ENCODE results near the gene CFAP99. TPM values are rescaled to one million over a fixed set of nuclear protein-coding genes. Genes with fewer than 3 reads are reported as not detected.
A peak's percentile ranks its signal among the peaks of the same experiment; 100 is the strongest.

Gene CFAP99
- not detected for total RNA-seq

DNA sequence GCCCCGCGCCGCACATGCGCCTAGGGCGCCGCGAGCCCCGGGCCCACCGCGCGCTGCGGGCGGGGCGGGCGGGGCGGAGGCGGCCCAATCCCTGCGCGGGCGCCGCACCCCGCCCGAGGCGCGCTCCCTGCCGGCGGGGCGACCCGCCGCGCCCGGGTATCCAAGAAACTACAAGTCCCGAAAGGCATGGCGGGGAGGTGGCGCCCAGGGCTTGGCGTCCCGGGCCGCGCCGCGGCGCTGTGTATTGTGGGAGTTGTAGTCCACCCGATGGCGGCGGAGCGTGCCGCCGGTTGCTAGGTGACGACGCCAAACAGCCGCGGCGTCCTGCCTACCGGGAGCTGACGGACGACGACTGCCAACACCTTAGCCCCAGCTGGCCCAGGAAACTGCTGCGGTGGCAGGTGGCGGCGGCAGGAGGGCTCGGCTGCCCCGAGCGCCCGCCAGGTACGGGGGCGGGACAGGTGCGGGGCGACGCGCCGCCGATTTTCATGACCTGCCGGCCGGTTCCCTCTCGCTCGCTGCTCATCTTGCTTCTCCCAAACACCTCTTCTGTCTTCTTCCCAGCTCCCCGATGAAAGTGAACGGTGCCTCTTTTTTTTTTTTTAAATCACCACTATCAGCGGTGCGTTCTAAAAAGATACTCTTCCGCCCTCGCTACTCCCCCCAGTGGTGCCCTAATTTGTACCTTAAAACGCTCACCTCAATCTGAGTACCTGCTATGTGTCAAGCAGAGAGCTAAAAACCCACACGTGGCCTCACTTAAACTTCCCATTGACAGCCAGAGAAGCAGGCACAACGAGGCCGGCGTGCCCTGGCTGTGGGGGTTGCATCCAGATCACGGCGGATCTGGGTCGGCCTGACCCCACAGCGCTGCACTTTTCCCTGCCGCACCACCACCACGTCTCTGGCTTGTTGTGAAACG is at the start of gene CFAP99:
Gene CFAP99 (plus strand): TSS at position 306 of the 922 bp plus-strand sequence.
- TF ChIP-seq POLR2A (IDR thresholded peaks at IDR 0.05): no peak
- TF ChIP-seq, protein P1, sequence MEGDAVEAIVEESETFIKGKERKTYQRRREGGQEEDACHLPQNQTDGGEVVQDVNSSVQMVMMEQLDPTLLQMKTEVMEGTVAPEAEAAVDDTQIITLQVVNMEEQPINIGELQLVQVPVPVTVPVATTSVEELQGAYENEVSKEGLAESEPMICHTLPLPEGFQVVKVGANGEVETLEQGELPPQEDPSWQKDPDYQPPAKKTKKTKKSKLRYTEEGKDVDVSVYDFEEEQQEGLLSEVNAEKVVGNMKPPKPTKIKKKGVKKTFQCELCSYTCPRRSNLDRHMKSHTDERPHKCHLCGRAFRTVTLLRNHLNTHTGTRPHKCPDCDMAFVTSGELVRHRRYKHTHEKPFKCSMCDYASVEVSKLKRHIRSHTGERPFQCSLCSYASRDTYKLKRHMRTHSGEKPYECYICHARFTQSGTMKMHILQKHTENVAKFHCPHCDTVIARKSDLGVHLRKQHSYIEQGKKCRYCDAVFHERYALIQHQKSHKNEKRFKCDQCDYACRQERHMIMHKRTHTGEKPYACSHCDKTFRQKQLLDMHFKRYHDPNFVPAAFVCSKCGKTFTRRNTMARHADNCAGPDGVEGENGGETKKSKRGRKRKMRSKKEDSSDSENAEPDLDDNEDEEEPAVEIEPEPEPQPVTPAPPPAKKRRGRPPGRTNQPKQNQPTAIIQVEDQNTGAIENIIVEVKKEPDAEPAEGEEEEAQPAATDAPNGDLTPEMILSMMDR (IDR thresholded peaks at IDR 0.05): no peak
- DNase-seq (ENCODE audit: low spot score in 2 of 2): peak; percentile 95 to 99
- H3K4me3 ChIP-seq (ENCODE audit: low read depth, poor library complexity, severe bottlenecking): peak within 1 kb of the TSS; percentile 44
- 2% methylated on average over 37 to 53 of the region's 94 CpGs for WGBS, 2 donors
- intact Hi-C loops (cut with DNase I; ENCODE audit: low total_unique reads): no loop called here

DNA sequence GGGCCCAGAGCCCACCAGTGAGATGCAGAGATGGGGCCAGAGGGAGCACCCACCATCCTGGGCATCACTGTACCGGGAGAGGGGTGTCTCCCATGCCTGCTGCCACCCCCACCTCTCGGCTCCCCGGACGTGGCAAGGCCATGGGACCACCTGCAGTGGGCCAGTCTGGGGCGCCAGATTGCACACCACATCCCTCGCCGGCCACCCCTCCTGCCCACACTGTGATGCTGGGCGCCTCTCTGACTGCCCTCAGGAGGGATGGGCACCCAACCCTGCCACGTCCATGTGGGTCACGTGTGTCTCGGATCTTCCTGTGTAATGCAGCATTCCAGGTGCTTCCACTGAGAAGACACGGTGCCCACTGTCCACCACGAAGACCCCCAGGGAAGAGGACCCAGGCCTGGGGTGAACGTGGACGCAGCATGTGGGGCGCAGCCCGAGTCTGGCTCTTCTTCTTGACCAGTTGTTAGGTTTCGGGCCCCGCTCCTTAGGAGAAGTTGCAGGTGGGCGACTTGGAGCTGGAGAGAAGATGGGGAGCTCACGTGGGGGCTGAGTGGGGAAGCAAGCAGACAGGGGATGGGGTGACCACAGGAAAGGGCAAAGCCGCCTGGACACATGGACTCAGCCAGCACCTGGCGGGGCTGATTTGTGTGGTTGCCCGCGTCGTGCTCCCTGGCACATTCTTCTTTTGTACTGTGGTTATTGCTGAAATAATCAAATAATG is 48.0 kb upstream of the CFAP99 start:
- 83 to 86% methylated on average over 20 to 25 of the region's 26 CpGs for WGBS, 2 donors
- H3K4me3 ChIP-seq (ENCODE audit: low read depth, poor library complexity, severe bottlenecking): no peak overlapping the region
- DNase-seq (ENCODE audit: low spot score in 2 of 2): no peak
- intact Hi-C loops (cut with DNase I; ENCODE audit: low total_unique reads): no loop called here
- no peak for TF ChIP-seq POLR2A (IDR thresholded peaks at IDR 0.05)
- TF ChIP-seq, protein P1 (IDR thresholded peaks at IDR 0.05): no peak

DNA sequence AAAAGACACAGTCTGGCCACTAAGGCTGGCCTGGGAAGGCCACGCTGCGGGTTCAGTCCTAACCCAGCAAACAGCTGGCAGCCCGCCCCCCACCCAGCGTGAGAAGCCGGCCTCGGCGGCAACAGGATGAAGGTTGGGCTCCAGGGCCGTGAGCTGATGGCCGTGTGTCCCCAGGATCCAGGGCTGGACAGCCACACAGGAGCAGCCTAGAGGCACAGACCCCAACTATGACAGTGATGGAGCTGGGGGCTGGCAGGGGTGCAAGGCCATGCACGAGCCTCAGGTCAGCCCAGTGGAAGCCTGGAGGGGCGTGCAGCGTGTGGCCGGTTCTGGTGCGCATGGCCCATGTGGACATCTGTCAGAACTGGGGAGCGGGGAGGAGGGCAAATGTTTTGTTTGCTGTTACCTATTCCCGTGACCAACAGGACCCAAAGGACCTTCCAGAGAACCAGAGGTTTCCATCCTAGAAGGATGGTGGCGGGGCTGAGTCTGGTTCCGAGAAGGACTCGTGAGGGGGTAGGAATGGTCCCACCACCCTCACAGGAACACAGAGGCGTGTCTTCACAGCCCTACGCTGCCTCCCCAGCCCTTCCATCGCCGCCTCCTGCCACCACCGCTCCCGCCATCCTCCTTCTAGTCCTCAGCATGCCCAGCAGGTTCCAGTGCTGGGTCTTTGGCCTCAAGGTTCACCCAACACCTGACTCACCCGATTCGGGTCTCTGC is 46.8 kb upstream of the CFAP99 start:
- intact Hi-C loops (cut with DNase I; ENCODE audit: low total_unique reads): no loop called here
- no peak for DNase-seq (ENCODE audit: low spot score in 2 of 2)
- WGBS, 2 donors: 78 to 86% methylated on average over 26 to 27 of the region's 27 CpGs
- H3K4me3 ChIP-seq (ENCODE audit: low read depth, poor library complexity, severe bottlenecking): no peak overlapping the region
- no peak for TF ChIP-seq POLR2A (IDR thresholded peaks at IDR 0.05)
- TF ChIP-seq, protein P1 (IDR thresholded peaks at IDR 0.05): no peak

DNA sequence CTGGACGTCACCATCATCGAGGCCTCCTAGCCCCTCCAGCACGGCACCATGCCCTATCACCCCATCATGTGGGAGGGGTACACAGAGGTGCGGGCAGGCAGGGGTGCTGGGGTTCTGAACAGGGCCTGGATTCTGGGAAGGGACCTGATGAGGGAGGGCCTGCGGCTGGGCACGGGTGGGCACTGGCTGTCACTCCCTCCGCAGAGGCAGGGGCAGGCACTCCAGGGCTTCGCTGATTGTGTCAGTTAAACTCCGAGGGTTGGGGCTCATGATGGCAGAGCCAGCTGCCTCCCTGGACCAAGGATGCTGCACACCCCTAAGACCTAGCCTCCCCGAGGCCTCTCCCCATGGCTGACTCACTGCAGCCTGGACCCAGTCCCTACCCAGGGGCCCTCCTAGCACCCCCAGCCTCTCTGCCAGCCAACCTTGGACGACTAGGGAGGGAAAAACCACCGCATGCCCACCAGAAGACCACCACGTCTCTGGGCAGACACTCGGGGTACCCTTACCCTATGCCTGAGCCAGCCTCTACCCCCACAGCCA is 46.2 kb upstream of the CFAP99 start:
- intact Hi-C loops (cut with DNase I; ENCODE audit: low total_unique reads): no loop called here

DNA sequence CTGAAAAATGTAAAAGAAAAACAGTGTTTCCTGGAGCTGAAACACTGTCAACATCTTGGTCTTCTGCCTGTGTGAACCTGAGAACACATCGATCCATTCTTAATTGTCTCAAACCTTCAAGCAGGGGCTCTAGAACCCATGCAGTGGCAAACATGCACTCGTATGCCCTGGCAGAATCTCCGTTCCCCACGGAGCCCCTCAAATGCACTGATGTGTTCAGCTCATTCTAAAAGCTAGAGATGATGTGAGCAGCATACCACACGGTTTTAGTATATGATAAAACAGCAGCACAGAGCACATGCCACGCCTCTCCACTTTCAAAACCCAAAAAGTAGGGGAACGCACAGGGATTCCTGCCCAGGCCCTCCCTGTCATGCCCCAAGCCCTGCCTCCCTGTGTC is 45.2 kb upstream of the CFAP99 start:
- H3K4me3 ChIP-seq (ENCODE audit: low read depth, poor library complexity, severe bottlenecking): no peak overlapping the region
- intact Hi-C loops (cut with DNase I; ENCODE audit: low total_unique reads): no loop called here
- no peak for DNase-seq (ENCODE audit: low spot score in 2 of 2)
- no peak for TF ChIP-seq POLR2A (IDR thresholded peaks at IDR 0.05)
- TF ChIP-seq, protein P1 (IDR thresholded peaks at IDR 0.05): no peak
- 84 to 87% methylated on average over 7 of the region's 7 CpGs for WGBS, 2 donors

More for the DNA sequence above, 46.2 kb upstream of the CFAP99 start:
- H3K4me3 ChIP-seq (ENCODE audit: low read depth, poor library complexity, severe bottlenecking): no peak overlapping the region
- TF ChIP-seq, protein P1 (IDR thresholded peaks at IDR 0.05): no peak
- no peak for TF ChIP-seq POLR2A (IDR thresholded peaks at IDR 0.05)
- WGBS, 2 donors: 86 to 87% methylated on average over 14 of the region's 14 CpGs
- DNase-seq (ENCODE audit: low spot score in 2 of 2): no peak
